Caki2 (cell line): Measurements from ENCODE around the gene ZNF507. TPM values are rescaled to one million over a fixed set of nuclear protein-coding genes. Genes with fewer than 3 reads are reported as not detected.
"Not testable (repeated sequence)": the region's sequence is repeated elsewhere in the genome, so short reads cannot be mapped to it uniquely, and the experiment has no call there.

Source experiments
- DNase-seq: peaks from one replicate; pipeline ENCODE4 v3.0.0-alpha.2; 2015; ENCODE audit warnings: low read depth
- in situ Hi-C: cut with HindIII; loops from 2 replicates; pipeline ENCODE4 v1.10.0; 2016; ENCODE audit warnings: low sequenced_read_pairs, low pct_unique_long_range_greater_than_20kb, mixed read lengths
- total RNA-seq: library from RNA; depleted of rRNA; stranded (reverse); fragments of >200 nt; shearing (Covaris generic); gene quantifications from 2 replicates; pipeline ENCODE4 v1.2.3, GENCODE V29; 2014; ENCODE audit warnings: low replicate concordance

ZNF507 gene
- total RNA-seq, 1 experiment from 2014 or later = 4.6 TPM

DNA sequence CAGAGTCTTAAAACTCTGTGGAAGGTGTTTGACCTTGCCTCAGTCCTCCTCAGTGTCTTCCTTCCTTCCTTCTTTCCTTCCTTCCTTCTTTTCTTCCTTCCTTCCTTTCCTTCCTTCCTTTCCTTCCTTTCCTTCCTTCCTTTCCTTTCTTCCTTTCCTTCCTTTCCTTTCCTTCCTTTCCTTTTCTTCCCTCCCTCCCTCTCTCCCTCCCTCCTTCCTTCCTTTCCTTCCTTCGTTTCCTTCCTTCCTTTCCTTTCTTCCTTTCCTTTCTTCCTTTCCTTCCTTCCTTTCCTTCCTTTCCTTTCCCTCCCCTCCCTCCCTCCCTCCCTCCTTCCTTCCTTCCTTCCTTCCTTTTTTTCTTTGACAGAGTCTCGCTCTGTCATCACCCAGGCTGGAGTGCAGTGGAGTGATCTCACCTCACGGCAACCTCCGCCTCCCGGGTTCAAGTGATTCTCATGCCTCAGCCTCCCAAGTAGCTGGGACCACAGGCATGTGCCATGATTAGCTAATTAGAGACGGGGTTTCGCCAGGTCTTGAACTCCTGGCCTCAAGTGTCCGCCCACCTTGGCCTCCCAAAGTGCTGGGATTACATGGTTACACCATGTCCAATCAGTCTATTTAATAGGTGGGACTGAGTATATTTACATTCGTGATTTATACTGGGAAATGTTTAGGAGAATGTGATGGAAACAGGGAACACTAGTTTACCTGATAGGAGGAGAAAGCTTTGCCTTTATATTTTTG is 16.3 kb downstream of the ZNF507 start:
- in situ Hi-C loops = no loop called here
- no peak for DNase-seq

DNA sequence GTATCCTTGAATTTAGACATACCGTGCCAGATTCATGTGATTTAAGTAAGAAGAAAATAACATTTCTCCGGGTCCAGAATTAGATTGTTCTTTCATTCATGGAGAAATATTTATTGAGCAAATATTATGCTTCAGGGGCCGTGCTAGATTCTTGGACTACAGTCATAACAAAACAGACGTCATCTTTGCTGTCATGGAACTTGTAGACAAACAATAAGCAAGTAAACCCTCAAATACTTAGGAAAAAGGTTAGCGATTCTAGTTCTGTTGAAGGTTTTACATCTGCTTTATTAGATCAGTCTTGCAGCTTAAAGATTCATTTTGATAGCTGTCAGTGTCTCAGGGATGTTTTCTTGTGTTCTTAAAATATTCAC is 16.9 kb downstream of the ZNF507 start:
- in situ Hi-C loops = no loop called here

DNA sequence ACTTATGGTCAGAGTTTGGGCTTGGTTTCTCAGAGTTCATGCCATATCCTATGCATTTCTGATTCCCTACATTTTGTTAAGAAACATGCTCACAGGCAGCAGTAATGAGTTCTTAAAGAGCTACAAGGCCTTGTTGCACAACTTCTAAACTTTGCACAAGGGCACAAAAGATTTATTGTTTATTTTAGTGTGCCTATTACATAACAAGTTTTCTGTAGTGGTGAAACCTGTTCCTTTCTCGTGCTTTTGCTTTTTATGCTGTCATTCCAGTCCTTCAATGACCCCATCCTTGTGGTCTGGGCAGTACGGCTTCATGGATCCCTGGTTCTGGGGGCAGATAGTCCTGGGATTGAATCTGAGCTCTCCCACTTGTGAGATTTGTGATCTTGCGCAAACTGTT is 17.8 kb downstream of the ZNF507 start:
- no peak for DNase-seq
- in situ Hi-C loops = no loop called here

More for the DNA sequence above, 16.9 kb downstream of the ZNF507 start:
- DNase-seq = no peak

DNA sequence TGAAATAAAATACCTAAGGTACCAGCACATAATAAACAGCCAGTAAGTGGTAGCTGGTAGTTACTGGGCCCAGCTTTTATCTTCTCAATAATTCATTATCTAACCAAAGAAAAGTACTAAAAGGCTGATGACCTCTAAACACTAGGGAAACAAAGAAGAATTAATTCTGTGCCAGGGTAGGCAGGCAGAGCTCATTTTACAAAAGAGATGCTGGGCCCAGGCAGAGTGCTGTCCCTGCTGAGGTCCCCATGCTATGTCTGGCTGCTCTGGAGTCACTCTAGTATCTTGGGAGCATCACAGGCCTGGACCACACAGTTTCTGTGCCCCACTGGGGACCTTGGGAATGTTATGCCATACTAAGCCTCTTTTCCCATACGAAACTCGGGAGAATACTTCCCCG is 18.2 kb downstream of the ZNF507 start:
- DNase-seq = no peak
- in situ Hi-C loops = no loop called here

DNA sequence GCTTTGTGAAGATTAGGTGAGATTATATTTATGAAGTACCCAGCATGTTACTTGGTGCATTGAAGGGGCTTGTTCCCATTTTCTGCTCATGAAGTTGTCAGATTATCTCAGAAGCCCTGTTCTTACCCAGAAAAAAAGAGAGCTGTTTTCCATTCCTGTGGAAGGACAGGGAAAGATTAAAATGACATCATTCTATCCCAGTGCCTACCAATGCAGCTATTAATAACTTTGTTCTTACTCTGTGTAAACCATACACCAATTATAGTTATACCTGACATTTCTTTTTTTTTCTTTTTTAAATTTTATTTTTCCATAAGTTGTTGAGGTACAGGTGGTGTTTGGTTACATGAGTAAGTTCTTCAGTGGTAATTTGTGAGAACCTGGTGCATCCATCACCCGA is 18.6 kb downstream of the ZNF507 start:
- no peak for DNase-seq
- in situ Hi-C loops = no loop called here

DNA sequence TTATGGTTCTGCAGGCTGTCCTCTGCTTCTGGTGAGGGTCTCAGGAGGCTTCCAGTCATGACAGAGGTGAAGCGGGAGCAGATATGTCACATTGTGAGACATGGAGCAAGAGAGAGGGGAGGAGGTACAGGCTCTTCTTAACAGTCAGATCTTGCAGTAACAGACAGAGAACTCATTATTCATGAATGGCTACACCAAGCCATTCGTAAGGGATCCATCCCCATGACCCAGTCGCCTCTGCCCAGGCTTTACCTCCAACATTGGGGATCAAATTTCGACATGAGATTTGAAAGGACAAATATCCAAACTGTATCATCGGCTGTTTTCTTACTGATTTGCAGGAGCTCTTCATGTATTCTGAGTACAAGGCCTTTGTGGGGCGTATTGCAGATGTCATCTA is 21.7 kb downstream of the ZNF507 start:
- no peak for DNase-seq
- in situ Hi-C loops = no loop called here

DNA sequence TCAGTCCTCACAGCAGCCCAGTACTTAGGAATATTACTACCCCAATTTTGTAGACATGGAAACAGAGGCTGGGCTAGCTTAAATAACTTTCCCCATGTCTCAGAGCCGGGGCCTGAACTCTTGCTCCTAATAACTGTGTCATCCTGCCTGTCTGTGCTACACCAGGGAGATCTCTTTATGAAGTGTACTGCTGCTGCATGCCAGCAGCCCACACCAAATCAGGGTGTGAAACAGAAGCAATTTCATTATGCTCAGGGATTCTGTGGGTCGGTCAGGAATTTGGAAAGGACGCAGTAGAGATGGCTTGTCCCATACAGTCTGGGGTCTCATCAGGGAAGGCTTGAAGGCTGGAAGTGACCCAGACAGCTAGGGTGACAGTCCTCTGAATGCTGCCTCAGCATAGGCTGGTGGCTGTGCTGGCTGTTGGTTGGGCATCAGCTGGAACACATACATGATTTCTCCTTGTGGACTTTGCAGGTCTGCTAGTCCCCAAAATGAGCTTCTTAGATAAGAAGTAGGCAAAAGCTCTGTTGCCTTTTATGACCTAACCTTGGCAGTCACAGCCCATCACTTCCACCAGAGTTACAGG is 22.6 kb downstream of the ZNF507 start:
- in situ Hi-C loops = no loop called here
- DNase-seq = no peak

DNA sequence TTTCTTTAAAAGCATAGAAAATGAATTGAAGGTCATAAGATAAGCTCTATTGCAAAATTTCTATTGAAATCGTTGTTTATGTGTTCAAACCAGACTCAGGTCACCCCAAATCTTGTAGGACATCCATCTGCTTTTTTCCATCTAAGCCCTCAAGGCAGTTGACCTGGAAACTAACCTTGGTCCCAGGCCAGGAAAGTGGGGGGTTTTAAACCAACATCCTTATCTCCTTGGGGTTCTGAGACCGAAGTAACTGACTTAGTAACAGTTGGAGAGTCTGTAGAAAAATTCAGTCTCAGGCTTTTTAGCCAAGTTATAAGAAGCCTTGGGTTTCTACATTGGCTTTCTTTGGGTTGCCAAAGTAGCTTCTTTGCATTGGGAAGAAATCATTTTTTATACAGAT is 23.4 kb downstream of the ZNF507 start:
- in situ Hi-C loops = no loop called here
- DNase-seq = no peak

DNA sequence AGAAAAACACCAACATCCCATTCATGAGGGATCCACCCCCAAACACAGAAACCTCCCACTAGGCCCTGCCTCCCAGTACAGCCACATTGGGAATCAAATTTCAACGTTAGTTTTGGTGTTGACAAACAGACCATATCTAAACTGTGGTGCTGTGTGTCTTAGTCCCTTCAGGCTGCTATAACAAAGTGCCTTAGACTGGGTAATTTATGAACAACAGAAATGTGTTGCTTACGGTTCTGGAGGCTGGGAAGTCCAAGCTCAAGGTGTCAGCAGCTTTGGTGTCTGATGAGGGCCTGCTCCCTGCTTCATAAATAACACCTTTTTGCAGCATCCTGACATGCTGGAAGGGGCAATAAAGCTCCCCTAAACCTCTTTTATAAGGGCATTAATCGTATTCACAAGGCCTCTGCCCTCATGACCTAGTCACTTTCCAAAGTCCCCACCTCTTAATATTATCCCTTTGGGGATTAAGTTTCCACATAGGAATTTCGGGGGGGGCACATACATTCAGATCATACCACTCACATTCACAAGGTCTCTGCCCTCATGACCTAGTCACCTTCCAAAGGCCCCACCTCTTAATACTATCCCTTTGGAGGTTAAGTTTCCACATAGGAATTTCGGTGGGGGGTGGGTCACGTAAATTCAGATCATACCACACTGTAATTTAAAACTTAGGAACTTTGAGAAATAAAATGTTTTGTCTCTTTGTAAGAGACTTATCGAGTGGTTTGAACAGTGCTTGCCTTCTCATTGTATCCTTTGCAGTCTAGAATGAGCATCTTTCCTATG is 27.5 kb downstream of the ZNF507 start:
- DNase-seq = no peak
- in situ Hi-C loops = no loop called here

DNA sequence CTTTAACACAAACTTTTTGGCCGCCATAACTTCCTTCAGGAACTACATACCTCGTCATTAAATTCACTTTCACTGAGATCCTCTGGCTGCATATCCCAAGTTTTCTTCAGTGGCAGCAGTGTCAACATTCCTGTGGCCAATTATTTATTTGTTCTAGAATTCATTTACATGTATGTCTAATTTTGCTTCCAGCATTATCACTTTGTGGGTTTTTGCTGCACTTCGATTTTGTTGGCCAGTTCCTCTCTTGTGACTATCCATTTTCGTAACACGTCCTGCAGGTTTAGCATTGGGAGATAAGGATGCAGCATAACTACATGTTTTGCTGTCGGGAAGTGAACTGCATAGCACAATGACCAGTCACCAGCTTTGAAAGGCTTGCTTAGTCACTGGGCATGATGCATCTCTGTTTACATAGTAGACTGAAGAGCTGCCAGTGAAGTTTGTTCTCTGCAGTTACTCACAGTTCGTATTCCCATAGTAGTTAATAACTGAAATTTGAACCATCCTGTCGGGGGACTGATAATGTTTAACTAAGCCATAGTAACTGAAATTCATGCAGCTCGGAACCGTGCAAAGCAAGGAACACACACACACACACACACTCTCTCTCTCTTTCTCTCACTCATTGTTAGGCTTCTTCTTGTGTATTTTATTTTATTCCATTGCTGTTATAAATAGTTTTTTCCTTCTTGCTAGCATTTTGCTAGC is 28.3 kb downstream of the ZNF507 start:
- DNase-seq = peak; percentile 98
- in situ Hi-C loops = no loop called here

DNA sequence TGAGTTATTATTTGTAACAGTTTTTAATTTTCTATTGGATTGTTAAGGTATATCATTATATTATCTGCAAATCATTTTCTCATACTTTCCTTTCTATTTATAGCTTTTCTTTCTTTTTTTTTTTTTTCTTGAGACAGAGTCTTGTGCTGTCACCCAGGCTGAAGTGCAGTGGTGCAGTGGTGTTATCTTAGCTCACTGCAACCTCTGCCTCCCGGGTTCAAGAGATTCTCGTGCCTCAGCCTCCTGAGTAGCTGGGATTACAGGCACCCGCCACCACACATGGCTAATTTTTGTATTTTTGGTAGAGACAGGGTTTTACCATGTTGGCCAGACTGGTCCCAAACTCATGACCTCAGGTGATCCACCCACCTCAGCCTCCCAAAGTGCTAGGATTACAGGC is 29.0 kb downstream of the ZNF507 start:
- DNase-seq, in situ Hi-C loops: not testable (repeated sequence)

DNA sequence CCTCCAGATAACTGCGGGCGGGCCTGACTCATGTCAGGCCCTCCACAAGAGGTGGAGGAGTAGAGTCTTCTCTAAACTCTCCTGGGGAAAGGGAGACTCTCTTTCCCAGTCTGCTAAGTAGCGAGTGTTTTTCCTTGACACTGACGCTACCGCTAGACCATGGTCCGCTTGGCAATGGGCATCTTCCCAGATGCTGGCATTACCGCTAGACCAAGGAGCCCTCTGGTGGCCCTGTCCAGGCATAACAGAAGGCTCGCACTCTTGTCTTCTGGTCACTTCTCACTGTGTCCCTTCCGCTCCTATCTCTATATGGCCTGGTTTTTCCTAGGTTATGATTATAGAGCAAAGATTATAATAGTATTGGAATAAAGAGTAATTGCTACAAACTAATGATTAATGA is 31.7 kb downstream of the ZNF507 start:
- DNase-seq, in situ Hi-C loops: not testable (repeated sequence)

DNA sequence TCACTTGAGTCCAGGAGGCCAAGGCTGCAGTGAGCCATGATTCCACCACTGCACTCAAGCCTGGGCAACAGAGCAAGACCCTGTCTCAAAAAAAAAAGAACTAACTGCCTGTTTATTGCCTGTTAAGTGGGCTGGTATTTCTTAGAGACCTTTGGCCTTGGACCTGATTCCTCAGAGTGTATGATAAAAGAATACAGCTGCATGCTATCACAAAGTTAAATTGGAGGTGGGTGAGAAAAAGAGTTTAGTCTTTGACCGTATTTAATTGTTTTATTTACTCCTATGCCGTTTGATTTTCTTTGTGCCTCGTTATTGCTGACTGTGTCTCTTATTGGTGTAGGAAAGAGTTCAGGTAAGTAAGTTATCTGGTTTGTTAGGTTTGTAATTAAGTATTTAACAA is 34.9 kb downstream of the ZNF507 start:
- in situ Hi-C loops = no loop called here
- DNase-seq = no peak

DNA sequence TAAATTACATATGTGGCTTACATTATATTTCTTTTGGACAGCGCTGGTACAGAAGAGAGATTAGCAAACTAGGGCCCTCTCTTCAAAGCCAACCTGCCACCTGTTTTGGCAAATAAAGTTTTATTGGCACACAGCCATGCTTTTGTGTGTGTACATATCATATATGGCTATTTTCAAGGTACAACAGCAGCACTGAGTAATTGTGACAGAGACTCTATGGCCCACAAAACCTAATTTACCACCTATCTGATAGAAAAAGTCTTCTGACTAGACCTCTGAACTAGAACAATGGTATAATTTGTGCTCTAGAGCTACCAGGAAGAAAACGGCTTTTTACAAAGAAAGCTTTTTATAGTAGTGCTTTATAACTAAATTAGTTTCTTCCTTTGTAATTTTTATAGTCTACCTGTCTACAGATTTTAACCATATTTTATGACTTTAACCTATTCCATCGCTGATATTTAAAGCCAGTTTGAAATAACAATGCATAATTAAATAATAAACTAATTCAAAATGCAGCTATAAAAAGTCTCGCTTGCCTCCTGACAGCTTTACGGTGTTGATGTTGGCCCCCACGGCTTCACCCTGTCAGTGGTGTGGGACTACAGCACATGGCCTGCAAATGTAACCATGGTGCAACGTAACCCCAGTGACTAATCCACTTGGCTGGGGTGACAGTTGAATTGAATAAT is 42.4 kb downstream of the ZNF507 start:
- DNase-seq = no peak
- in situ Hi-C loops = no loop called here

DNA sequence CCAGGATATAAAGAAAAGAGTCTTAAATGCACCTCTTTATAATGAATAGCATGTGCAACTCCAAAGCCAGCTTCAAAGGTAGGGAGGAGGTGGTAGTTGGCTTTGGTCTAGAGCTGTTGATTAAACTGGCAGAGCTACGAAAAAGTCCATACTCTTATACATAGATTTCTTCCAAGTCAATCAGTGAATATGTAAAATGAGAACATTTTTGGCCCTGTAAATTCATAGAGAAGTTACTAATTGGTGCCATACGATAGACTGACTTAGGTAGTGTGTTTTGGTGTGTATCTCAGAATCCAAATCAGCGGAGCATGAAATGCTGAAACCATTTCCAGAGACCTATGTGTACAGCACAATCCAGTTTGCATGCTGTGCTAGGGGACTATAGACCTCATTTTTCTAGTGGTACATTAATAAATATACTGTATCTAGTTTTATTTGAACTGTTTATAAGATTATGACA is 43.0 kb downstream of the ZNF507 start:
- in situ Hi-C loops = no loop called here
- no peak for DNase-seq

DNA sequence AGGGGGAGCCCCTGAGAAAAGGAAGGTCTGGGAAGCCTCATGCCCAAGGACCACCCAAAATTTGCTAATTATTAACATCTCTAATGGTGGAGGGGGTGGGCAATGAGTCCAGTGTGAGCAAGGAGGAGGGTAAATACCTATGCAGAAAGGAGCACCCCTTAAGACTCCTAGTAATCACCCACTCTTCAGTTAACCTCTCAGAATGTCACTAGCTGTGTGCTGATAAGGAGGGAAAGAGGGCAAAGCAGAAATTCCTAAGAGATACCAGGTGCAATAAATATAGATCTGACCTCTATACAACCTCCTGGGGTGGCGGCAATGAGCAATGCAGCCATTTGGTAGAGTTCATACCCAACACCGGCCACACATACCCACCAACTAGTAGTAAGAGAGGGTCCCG is 47.5 kb downstream of the ZNF507 start:
- in situ Hi-C loops = no loop called here
- no peak for DNase-seq

DNA sequence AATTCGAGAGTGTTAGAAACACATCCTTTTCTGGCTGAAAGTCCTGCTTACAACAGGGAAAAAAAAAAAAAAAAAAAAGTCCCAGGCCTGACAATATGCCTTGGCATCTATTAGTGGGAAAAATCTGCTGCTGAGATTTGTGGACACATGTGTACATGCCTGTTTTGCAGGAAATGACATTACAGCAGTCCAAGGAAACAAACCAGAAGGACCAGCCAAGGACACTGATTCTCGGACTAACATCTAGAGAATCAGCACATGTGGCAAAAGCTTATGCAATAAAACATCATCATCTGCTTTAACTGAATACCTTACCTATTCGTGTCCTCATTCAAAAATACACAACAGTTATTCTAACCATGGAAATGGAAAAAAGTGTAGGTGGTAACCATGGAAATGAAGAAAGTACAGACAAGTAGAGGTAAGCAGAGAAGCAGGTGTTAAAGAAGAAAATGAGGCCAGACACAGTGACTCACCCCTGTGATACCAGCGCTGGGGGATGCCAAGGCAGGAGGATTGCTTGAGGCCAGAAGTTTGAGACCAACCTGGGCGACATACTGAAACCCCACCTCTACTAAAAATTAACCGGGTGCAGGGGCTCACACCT is 50.7 kb downstream of the ZNF507 start:
- no peak for DNase-seq
- in situ Hi-C loops = no loop called here

DNA sequence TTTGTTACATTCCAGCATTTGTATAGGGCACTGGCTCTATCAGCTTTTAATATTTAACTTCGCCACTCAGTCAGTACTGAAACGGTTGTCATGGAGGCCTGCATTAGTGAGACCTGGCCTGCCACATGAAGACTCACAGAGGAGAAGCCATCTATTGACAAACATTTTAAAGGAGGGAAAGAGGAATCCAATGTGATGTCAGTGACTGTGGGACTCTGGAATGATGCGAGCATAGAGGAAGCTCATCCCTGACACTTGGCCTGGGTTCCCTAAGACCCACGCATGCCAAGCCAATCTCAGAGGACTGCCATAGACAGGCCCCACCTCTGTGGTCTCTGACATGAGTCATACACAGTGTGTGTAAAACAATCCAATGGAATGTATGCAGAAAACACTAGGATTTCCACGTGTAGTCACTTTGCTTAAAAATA is 52.3 kb downstream of the ZNF507 start:
- peak; percentile 89 for DNase-seq
- in situ Hi-C loops = no loop called here
